SKM-1 (cell line): ENCODE measurements around the gene MAP1LC3B.

Experiments
- DNase-seq: peaks from one replicate; lab custom pipeline; 2025; ENCODE audit not compliant: unreplicated experiment; lab: John Stamatoyannopoulos, UW

Gene MAP1LC3B

GRCh38 chr16:87453326-87453725 lies 61.2 kb downstream of the MAP1LC3B start:
- DNase-seq, result no peak
